SK-N-MC (cell line): ENCODE measurements around the gene RPS14.

Source experiments
- EZH2 ChIP-seq: fragments of 200-600 bp; sonication (generic); IDR thresholded peaks from one replicate; pipeline ENCODE4 v1.6.1; 2017; ENCODE audit warnings: antibody characterized with exemption
- POLR2AphosphoS5 ChIP-seq: IDR thresholded peaks from 2 replicates; pipeline ENCODE4 v1.6.1; 2012; ENCODE audit warnings: mild to moderate bottlenecking, low read depth, low read length, borderline replicate concordance

- TF ChIP-seq POLR2AphosphoS5, result no peak
- no peak for TF ChIP-seq EZH2
Observed at GRCh38 chr5:150448952-150449516, 505 bp downstream of the RPS14 start.
